H1 (cell line): ENCODE data around the gene OLFML2A. TPM values are rescaled to one million over a fixed set of nuclear protein-coding genes. Genes with fewer than 3 reads are reported as not detected.
A peak's percentile ranks its signal among the peaks of the same experiment; 100 is the strongest.

Experiments
- CTCF ChIA-PET: fragments of 300-600 bp; sonication (Branson Sonifier 250); formaldehyde crosslinking; loops from one replicate; lab custom pipeline; 2021; ENCODE audit not compliant: partially characterized antibody; lab: Charles Lee
- POLR2A ChIA-PET: fragments of 300-600 bp; sonication (Branson Sonifier 250); formaldehyde crosslinking; loops from one replicate; lab custom pipeline; 2021; ENCODE audit warnings: inconsistent platforms; ENCODE audit not compliant: partially characterized antibody; lab: Charles Lee
- DNase-seq, 2 experiments: peaks; one replicate each; pipeline versions ENCODE4 v3.0.0 to v3.0.0-alpha.2; 2010 to 2022; ENCODE audit warnings: low spot score in 2 of 2, low read depth in 1 of 2, mixed read lengths in 1 of 2
- FAIRE-seq: peaks from 2 replicates; lab custom pipeline; 2011; peaks lifted over from hg19 to GRCh38; lab: Jason Lieb, UNC
- H2AFZ ChIP-seq: 2 replicates; pipeline ENCODE4 v1.8.1; 2012; ENCODE audit warnings: low read length, inconsistent platforms
- H2AK5ac ChIP-seq: 2 replicates; pipeline ENCODE4 v1.6.1; 2013; ENCODE audit warnings: low read depth, low read length
- H2BK120ac ChIP-seq: replicated peaks from 2 replicates; pipeline ENCODE3; 2013; ENCODE audit warnings: low read depth, low read length, inconsistent platforms
- H2BK12ac ChIP-seq: 2 replicates; pipeline ENCODE4 v1.6.1; 2013; ENCODE audit warnings: low read depth, low read length
- H2BK15ac ChIP-seq: 2 replicates; pipeline ENCODE4 v1.6.1; 2013; ENCODE audit warnings: low read length
- H2BK20ac ChIP-seq: 2 replicates; pipeline ENCODE4 v1.6.1; 2013; ENCODE audit warnings: low read length
- H2BK5ac ChIP-seq: 2 replicates; pipeline ENCODE4 v1.6.1; 2013; ENCODE audit warnings: low read depth, low read length
- H3K14ac ChIP-seq: 2 replicates; pipeline ENCODE4 v1.6.1; 2013; ENCODE audit warnings: inconsistent platforms; ENCODE audit not compliant: insufficient read length
- H3K18ac ChIP-seq: 2 replicates; pipeline ENCODE4 v1.6.1; 2013; ENCODE audit warnings: low read length; ENCODE audit errors: extremely low read depth
- H3K23ac ChIP-seq: 2 replicates; pipeline ENCODE4 v1.6.1; 2013; ENCODE audit warnings: inconsistent platforms; ENCODE audit not compliant: insufficient read length
- H3K23me2 ChIP-seq: 2 replicates; pipeline ENCODE4 v1.6.1; 2013; ENCODE audit warnings: low read depth, low read length
- H3K27ac ChIP-seq: 2 replicates; pipeline ENCODE4 v1.6.1; 2011; ENCODE audit warnings: low read depth, low read length, inconsistent platforms
- H3K27me3 ChIP-seq, 4 experiments: replicated peaks in 1 of 4; 1 replicate in 1 of 4; 2 replicates in 3 of 4; pipeline versions ENCODE4 v1.6.1 to v1.8.1; 2011 to 2013; ENCODE audit warnings: low read length in 3 of 4, mild to moderate bottlenecking in 3 of 4, inconsistent platforms in 2 of 4, mixed read lengths in 2 of 4, moderate library complexity in 1 of 4; ENCODE audit not compliant: control insufficient read depth in 3 of 4, insufficient read depth in 3 of 4; ENCODE audit errors: extremely low read depth in 1 of 4
- H3K36me3 ChIP-seq, 4 experiments: 2 replicates each; pipeline versions ENCODE4 v1.6.1 to v1.8.1; 2011 to 2013; ENCODE audit warnings: mild to moderate bottlenecking in 4 of 4, low read length in 3 of 4, moderate library complexity in 2 of 4, control low read depth in 1 of 4, inconsistent platforms in 1 of 4; ENCODE audit not compliant: insufficient read depth in 4 of 4, control insufficient read depth in 2 of 4
- H3K4ac ChIP-seq: replicated peaks from 2 replicates; pipeline ENCODE3; 2013; ENCODE audit warnings: low read length, low read depth, mixed read lengths, inconsistent platforms; ENCODE audit not compliant: insufficient read length
- H3K4me1 ChIP-seq, 4 experiments: replicated peaks in 1 of 4; 1 replicate in 1 of 4; 2 replicates in 3 of 4; pipeline versions ENCODE4 v1.6.1 to v1.8.1; 2011 to 2013; ENCODE audit warnings: low read length in 3 of 4, inconsistent platforms in 2 of 4, mixed read lengths in 1 of 4; ENCODE audit not compliant: insufficient read depth in 4 of 4, control insufficient read depth in 3 of 4
- H3K4me2 ChIP-seq, 2 experiments: 2 replicates each; pipeline versions ENCODE4 v1.6.1 to v1.8.1; 2011 to 2013; ENCODE audit warnings: low read depth in 2 of 2, low read length in 2 of 2, control low read depth in 1 of 2, inconsistent platforms in 1 of 2, mild to moderate bottlenecking in 1 of 2; ENCODE audit not compliant: insufficient read depth in 1 of 2
- H3K4me3 ChIP-seq, 4 experiments: fragments of 200-600, 300-600 bp in 1 of 4; sonication (generic), shearing (Covaris generic), sonication (Bioruptor Twin) in 1 of 4; 2 replicates each; pipeline versions ENCODE4 v1.5.1 to v1.8.1; 2011 to 2016; ENCODE audit warnings: low read length in 4 of 4, low read depth in 3 of 4, control low read depth in 2 of 4, inconsistent platforms in 2 of 4, mild to moderate bottlenecking in 2 of 4, mixed read lengths in 1 of 4, moderate library complexity in 1 of 4; ENCODE audit not compliant: insufficient read depth in 2 of 4; ENCODE audit errors: extremely low read depth in 1 of 4
- H3K56ac ChIP-seq: replicated peaks from 2 replicates; pipeline ENCODE3; 2013; ENCODE audit warnings: low read depth, mild to moderate bottlenecking, mixed read lengths, low read length, inconsistent platforms; ENCODE audit not compliant: insufficient read length
- H3K79me1 ChIP-seq: 2 replicates; pipeline ENCODE4 v1.6.1; 2013; ENCODE audit warnings: low read depth, low read length, control low read depth
- H3K79me2 ChIP-seq, 2 experiments: 2 replicates each; pipeline versions ENCODE4 v1.6.1 to v1.8.1; 2012 to 2013; ENCODE audit warnings: low read length in 2 of 2, mild to moderate bottlenecking in 2 of 2, inconsistent platforms in 1 of 2; ENCODE audit not compliant: insufficient read depth in 2 of 2, control insufficient read depth in 1 of 2
- H3K9ac ChIP-seq, 4 experiments: replicated peaks in 1 of 4; 1 replicate in 1 of 4; 2 replicates in 3 of 4; pipeline versions ENCODE4 v1.6.1 to v1.8.1; 2011 to 2013; ENCODE audit warnings: low read depth in 3 of 4, low read length in 3 of 4, control low read depth in 2 of 4, mild to moderate bottlenecking in 2 of 4, moderate library complexity in 2 of 4, inconsistent platforms in 1 of 4; ENCODE audit errors: extremely low read depth in 1 of 4
- H3K9me3 ChIP-seq, 2 experiments: 2 replicates each; pipeline versions ENCODE4 v1.6.1 to v1.8.1; 2012 to 2013; ENCODE audit warnings: mild to moderate bottlenecking in 2 of 2, moderate library complexity in 2 of 2, control low read depth in 1 of 2, inconsistent platforms in 1 of 2, low read depth in 1 of 2, low read length in 1 of 2, mixed read lengths in 1 of 2; ENCODE audit not compliant: insufficient read depth in 2 of 2
- H4K20me1 ChIP-seq, 2 experiments: replicated peaks in 1 of 2; 2 replicates each; pipeline versions ENCODE3 to v1.8.1; 2011 to 2013; ENCODE audit warnings: inconsistent platforms in 2 of 2, low read length in 2 of 2, mild to moderate bottlenecking in 1 of 2; ENCODE audit not compliant: insufficient read depth in 2 of 2, control insufficient read depth in 1 of 2
- H4K5ac ChIP-seq: 2 replicates; pipeline ENCODE4 v1.6.1; 2013; ENCODE audit warnings: low read length, low read depth, mixed read lengths, inconsistent platforms; ENCODE audit not compliant: insufficient read length
- H4K8ac ChIP-seq: 2 replicates; pipeline ENCODE4 v1.8.0; 2013; ENCODE audit warnings: mild to moderate bottlenecking, moderate library complexity, low read length, inconsistent platforms; ENCODE audit not compliant: insufficient read depth; ENCODE audit errors: extremely low read depth
- H4K91ac ChIP-seq: replicated peaks from 2 replicates; pipeline ENCODE3; 2013; ENCODE audit warnings: low read length, mixed read lengths, inconsistent platforms; ENCODE audit not compliant: insufficient read length
- KDM1A ChIP-seq: fragments of 200-600, 300-600 bp; sonication (generic); IDR thresholded peaks from 2 replicates; pipeline ENCODE4 v1.7.1; 2016; ENCODE audit warnings: mild to moderate bottlenecking, low read length, borderline replicate concordance
- NANOG ChIP-seq: IDR thresholded peaks from 2 replicates; pipeline ENCODE4 v1.6.1; 2011; ENCODE audit warnings: low read length, low read depth, mild to moderate bottlenecking, inconsistent platforms; ENCODE audit not compliant: insufficient read depth, poor library complexity, severe bottlenecking
- YY1 ChIP-seq: IDR thresholded peaks from 2 replicates; pipeline ENCODE4 v1.6.1; 2011; ENCODE audit warnings: low read depth, mild to moderate bottlenecking, low read length
- WGBS, 2 experiments: shearing (Covaris generic) in 1 of 2; methylation state at CpG; one replicate each; pipeline versions ENCODE4 v1.1.6 to v1.1.7; 2013 to 2015; ENCODE audit warnings: low lambda C conversion rate in 2 of 2, mixed read lengths in 2 of 2, inconsistent platforms in 1 of 2, low coverage in 1 of 2, missing lambda C conversion rate in 1 of 2; ENCODE audit not compliant: insufficient replicate concordance in 2 of 2, insufficient coverage in 1 of 2, insufficient read length in 1 of 2; ENCODE audit errors: extremely low coverage in 1 of 2, missing lambda C conversion rate in 1 of 2; 5-methylcytosine and 5-hydroxymethylcytosine counted together
- polyA plus RNA-seq, 7 experiments: library from polyadenylated mRNA; depleted of rRNA in 3 of 7; stranded (reverse) in 5 of 7; unstranded in 2 of 7; fragments of >200 nt in 5 of 7; fragments of 200-250 nt in 2 of 7; gene quantifications; 1 replicate in 5 of 7; 2 replicates in 1 of 7; 4 replicates in 1 of 7; pipeline versions ENCODE4 v1.2.1 to v1.2.3, GENCODE V29; 2011 to 2013; ENCODE audit warnings: missing spikeins in 2 of 7, mixed read lengths in 2 of 7
- total RNA-seq: library from RNA; stranded (reverse); fragmentation: NEBNext Ultra II Directional; extraction: Animal tissue kit (Norgen Biotek cat#: 25700); gene quantifications from 2 replicates; pipeline ENCODE4 v1.2.1, GENCODE V29; 2021

OLFML2A gene
- total and polyA plus RNA-seq, 2 of the 8 experiments (the other 6 are each of a cell fraction or from before 2014, with no cell fraction given): 7.8 to 11.5 TPM

GRCh38 chr9:124781967-124782660 lies 5.2 kb downstream of the OLFML2A start:
- FAIRE-seq: no peak
- no peaks in the 10 kb centered on the region for H4K20me1 ChIP-seq

More at GRCh38 chr9:124781967-124782660, 5.2 kb downstream of the OLFML2A start:
- Histone ChIP-seq H2BK5ac (no peak overlapping the region), H3K56ac (no peak overlapping the region), H4K5ac (no peak overlapping the region), H3K79me1 (no peaks in the 10 kb centered on the region), H4K91ac (no peak overlapping the region), H3K18ac (no peak overlapping the region), H3K79me2 (no peaks in the 10 kb centered on the region), H2AK5ac (no peak overlapping the region), H3K27ac (no peak overlapping the region), H3K27me3 (peaks cover 0 to 1% (median 0%) of the 10 kb centered on the region in 4 experiments; a peak in 1 of 7 replicates), H3K23ac (no peak overlapping the region), H3K4me2 (no peak overlapping the region), H3K9ac (no peak overlapping the region), H3K4me1 (peaks cover 8 to 19% (median 13%) of the 10 kb centered on the region in 4 experiments), H2AFZ (no peak overlapping the region), H3K4ac (no peak overlapping the region), H4K8ac (no peak overlapping the region), H2BK12ac (no peak overlapping the region), H3K9me3 (no peaks in the 10 kb centered on the region), H2BK20ac (no peak overlapping the region), H2BK120ac (no peak overlapping the region), H3K14ac (no peak overlapping the region), H3K36me3 (peaks cover 0 to 2% (median 0%) of the 10 kb centered on the region in 4 experiments; a peak in 1 of 8 replicates), H3K23me2 (peaks cover 4% of the 10 kb centered on the region; the same call in 1 of the 2 replicates), H3K4me3 (no peak overlapping the region), H2BK15ac (no peak overlapping the region)
- TF ChIP-seq KDM1A: peak; percentile 83; the same call in 1 of the 2 replicates
- no peak for TF ChIP-seq NANOG
- no peak for TF ChIP-seq YY1
- peak in 1 of 2 experiments; percentile 37 for DNase-seq
- 96% methylated on average over 3 of the region's 3 CpGs; no CpG with 5 or more reads in 1 of the 2 experiments for whole genome bisulfite sequencing, 2 experiments
- POLR2A ChIA-PET: interaction anchor here (1.2 to 2.4 kb wide), 4 partner anchors 13 to 79 kb away, joined by 3 to 13 read pairs (median 6); partner anchors contain the start of genes RPL35 and WDR38
- CTCF ChIA-PET: interaction anchor here (0.8 to 17.6 kb wide), 8 partner anchors 8 to 65 kb away, joined by 3 to 1300 read pairs (median 5); partner anchors contain the start of genes ARPC5L, NR6A1, RPL35 and WDR38
